DOHH2 (cell line): ENCODE data around the gene FUT8.
A peak's percentile ranks its signal among the peaks of the same experiment; 100 is the strongest.

ENCODE experiments used
- H3F3A ChIP-seq: fragments of 200-600 bp; sonication (generic), shearing (Covaris generic); 2 replicates; pipeline ENCODE4 v1.6.0; 2016; ENCODE audit warnings: antibody characterized with exemption, mild to moderate bottlenecking; ENCODE audit not compliant: control insufficient read depth, insufficient read depth
- H3K27ac ChIP-seq: fragments of 200-600 bp; sonication (generic); 2 replicates; pipeline ENCODE4 v1.5.1; 2014; ENCODE audit warnings: low read depth, mild to moderate bottlenecking, low read length, moderate library complexity
- H3K27me3 ChIP-seq: fragments of 200-600 bp; sonication (generic); 2 replicates; pipeline ENCODE4 v1.6.1; 2014; ENCODE audit warnings: mild to moderate bottlenecking, low read length, mixed read lengths; ENCODE audit not compliant: control insufficient read depth
- H3K36me3 ChIP-seq: fragments of 200-600 bp; sonication (generic); 2 replicates; pipeline ENCODE4 v1.6.1; 2014; ENCODE audit warnings: mild to moderate bottlenecking, low read length, moderate library complexity, mixed read lengths; ENCODE audit not compliant: control insufficient read depth
- H3K4me1 ChIP-seq: fragments of 200-600 bp; sonication (generic); 2 replicates; pipeline ENCODE4 v1.6.1; 2014; ENCODE audit warnings: mild to moderate bottlenecking, low read length, mixed read lengths; ENCODE audit not compliant: control insufficient read depth
- H3K4me2 ChIP-seq: fragments of 200-600 bp; sonication (generic); 2 replicates; pipeline ENCODE4 v1.6.0; 2014; ENCODE audit warnings: mild to moderate bottlenecking, low read length, moderate library complexity
- H3K4me3 ChIP-seq: fragments of 200-600 bp; sonication (generic); 2 replicates; pipeline ENCODE4 v1.5.1; 2014; ENCODE audit warnings: mild to moderate bottlenecking, low read length, mixed read lengths
- H3K79me2 ChIP-seq: fragments of 200-600 bp; sonication (generic); 2 replicates; pipeline ENCODE4 v1.6.1; 2014; ENCODE audit warnings: mild to moderate bottlenecking, low read length, mixed read lengths; ENCODE audit not compliant: control insufficient read depth
- H3K9me2 ChIP-seq: fragments of 200-600 bp; sonication (generic); replicated peaks from 2 replicates; pipeline ENCODE4 v1.6.1; 2014; ENCODE audit warnings: mild to moderate bottlenecking, low read length, mixed read lengths; ENCODE audit not compliant: control insufficient read depth
- H3K9me3 ChIP-seq: fragments of 200-600 bp; sonication (generic); 2 replicates; pipeline ENCODE4 v1.6.1; 2014; ENCODE audit warnings: antibody characterized with exemption, low read length, mixed read lengths; ENCODE audit not compliant: control insufficient read depth, insufficient read depth
- H4K20me1 ChIP-seq: fragments of 200-600 bp; sonication (generic); 2 replicates; pipeline ENCODE4 v1.6.0; 2014; ENCODE audit warnings: low read depth, mild to moderate bottlenecking, antibody characterized with exemption, low read length, moderate library complexity; ENCODE audit not compliant: control insufficient read depth, insufficient read depth
- EZH2phosphoT487 ChIP-seq: fragments of 200-600 bp; sonication (generic); IDR thresholded peaks from 2 replicates; pipeline ENCODE4 v1.6.1; 2017; ENCODE audit warnings: borderline replicate concordance, mild to moderate bottlenecking, antibody characterized with exemption, low read length, moderate library complexity, mixed read lengths
- TF ChIP-seq, protein P1 (sequence below): fragments of 200-600 bp; sonication (generic); IDR thresholded peaks from one replicate; pipeline ENCODE4 v1.5.1; 2014; ENCODE audit warnings: antibody characterized with exemption, mild to moderate bottlenecking, low read depth, low read length; ENCODE audit not compliant: poor library complexity, severe bottlenecking

Gene FUT8

DNA sequence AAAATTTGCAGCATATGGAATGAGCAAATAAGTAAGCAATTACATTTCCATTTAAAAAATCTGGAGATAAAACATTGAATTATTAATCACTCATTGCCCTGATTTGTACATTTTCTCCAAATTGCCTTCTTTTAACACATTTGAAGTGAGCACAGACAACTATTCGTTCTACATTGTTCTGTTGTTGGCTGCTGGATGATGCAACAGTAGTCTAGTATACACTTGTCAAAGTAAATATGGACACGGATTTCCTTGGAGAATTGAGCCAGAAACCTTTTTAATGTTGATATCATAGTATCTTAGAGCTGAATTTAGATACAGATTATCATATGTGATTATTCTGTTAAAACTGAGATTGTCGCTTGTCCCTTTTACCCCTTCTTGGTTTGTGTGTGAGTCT, 188.2 kb downstream of the FUT8 start:
- no peak overlapping the region for H3K4me3 ChIP-seq
- H3K9me3 ChIP-seq: no peaks in the 10 kb centered on the region
- peaks cover 51% of the 10 kb centered on the region for H3K79me2 ChIP-seq
- peaks cover 9% of the 10 kb centered on the region for H4K20me1 ChIP-seq
- peaks cover 8% of the 10 kb centered on the region; the same call in 1 of the 2 replicates for H3F3A ChIP-seq
- H3K27ac ChIP-seq: no peak overlapping the region
- TF ChIP-seq EZH2phosphoT487: no peak
- TF ChIP-seq, protein P1, sequence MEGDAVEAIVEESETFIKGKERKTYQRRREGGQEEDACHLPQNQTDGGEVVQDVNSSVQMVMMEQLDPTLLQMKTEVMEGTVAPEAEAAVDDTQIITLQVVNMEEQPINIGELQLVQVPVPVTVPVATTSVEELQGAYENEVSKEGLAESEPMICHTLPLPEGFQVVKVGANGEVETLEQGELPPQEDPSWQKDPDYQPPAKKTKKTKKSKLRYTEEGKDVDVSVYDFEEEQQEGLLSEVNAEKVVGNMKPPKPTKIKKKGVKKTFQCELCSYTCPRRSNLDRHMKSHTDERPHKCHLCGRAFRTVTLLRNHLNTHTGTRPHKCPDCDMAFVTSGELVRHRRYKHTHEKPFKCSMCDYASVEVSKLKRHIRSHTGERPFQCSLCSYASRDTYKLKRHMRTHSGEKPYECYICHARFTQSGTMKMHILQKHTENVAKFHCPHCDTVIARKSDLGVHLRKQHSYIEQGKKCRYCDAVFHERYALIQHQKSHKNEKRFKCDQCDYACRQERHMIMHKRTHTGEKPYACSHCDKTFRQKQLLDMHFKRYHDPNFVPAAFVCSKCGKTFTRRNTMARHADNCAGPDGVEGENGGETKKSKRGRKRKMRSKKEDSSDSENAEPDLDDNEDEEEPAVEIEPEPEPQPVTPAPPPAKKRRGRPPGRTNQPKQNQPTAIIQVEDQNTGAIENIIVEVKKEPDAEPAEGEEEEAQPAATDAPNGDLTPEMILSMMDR: no peak
- no peak overlapping the region for H3K4me2 ChIP-seq
- no peaks in the 10 kb centered on the region for H3K27me3 ChIP-seq
- H3K36me3 ChIP-seq: no peaks in the 10 kb centered on the region
- peaks cover 9% of the 10 kb centered on the region for H3K4me1 ChIP-seq
- no peaks in the 10 kb centered on the region; the same call in 1 of the 2 replicates for H3K9me2 ChIP-seq

DNA sequence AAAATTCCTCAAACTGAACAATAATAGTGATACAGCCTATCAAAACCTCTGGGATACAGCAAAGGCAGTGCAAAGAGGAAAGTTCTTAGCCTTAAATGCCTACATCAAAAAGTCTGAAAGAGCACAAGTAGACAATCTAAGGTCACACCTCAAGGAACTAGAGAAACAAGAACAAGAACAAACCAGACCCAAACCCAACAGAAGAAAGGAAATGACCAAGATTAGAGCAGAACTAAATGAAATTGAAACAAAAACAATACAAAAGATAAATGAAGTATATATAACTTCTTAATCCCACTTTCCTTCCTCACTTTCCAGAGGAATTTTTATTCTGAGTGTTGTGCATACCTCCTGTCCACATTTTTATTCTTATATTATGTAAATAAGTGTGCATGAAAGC, 192.0 kb downstream of the FUT8 start:
- Histone ChIP-seq H3F3A (peaks cover 9% of the 10 kb centered on the region; the same call in 1 of the 2 replicates), H3K79me2 (peaks cover 45% of the 10 kb centered on the region), H3K36me3 (no peaks in the 10 kb centered on the region), H3K4me3 (no peak overlapping the region), H4K20me1 (peaks cover 9% of the 10 kb centered on the region), H3K9me3 (no peaks in the 10 kb centered on the region), H3K4me1 (peaks cover 9% of the 10 kb centered on the region), H3K9me2 (no peaks in the 10 kb centered on the region), H3K27ac (no peak overlapping the region), H3K27me3 (no peaks in the 10 kb centered on the region), H3K4me2 (no peak overlapping the region)
- TF ChIP-seq EZH2phosphoT487: no peak
- TF ChIP-seq, protein P1: no peak

DNA sequence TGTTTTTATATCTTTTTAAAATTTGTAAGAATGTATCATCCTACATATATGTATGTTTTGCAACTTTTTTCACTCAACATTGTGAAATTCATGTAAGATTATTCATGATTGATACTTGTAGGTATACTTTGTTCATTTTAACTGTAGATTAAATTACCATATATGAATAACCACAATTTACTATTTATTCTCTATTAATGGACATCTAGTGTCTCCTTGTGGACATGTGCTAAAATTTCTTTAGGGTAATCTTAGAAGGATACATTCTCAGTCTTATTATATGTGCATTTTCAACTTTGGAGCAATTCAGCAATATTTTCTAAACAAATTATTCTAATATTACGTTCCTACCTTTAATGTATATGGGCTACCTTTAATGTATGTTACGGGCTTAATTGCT, 192.4 kb downstream of the FUT8 start:
- Histone ChIP-seq H3K9me2 (no peaks in the 10 kb centered on the region), H3K4me1 (peaks cover 9% of the 10 kb centered on the region), H3K27me3 (no peaks in the 10 kb centered on the region), H3K4me3 (no peak overlapping the region), H3K36me3 (no peaks in the 10 kb centered on the region), H3K9me3 (no peaks in the 10 kb centered on the region), H3K27ac (no peak overlapping the region), H3K4me2 (no peak overlapping the region), H4K20me1 (peaks cover 9% of the 10 kb centered on the region), H3K79me2 (peaks cover 45% of the 10 kb centered on the region), H3F3A (peaks cover 9% of the 10 kb centered on the region; the same call in 1 of the 2 replicates)
- TF ChIP-seq, protein P1: peak; percentile 18
- no peak for TF ChIP-seq EZH2phosphoT487
